Common myeloid progenitor, CD34-positive (primary cell): ENCODE data around the gene JAKMIP1.

ENCODE experiments used
- CTCF ChIA-PET: fragments of 350-600 bp; sonication (Branson Sonifier 250); formaldehyde crosslinking; loops from one replicate; lab custom pipeline; 2021; ENCODE audit warnings: antibody characterized with exemption; lab: Charles Lee
- POLR2A ChIA-PET: fragments of 350-600 bp; sonication (Branson Sonifier 250); formaldehyde crosslinking; loops from one replicate; lab custom pipeline; 2021; ENCODE audit warnings: antibody characterized with exemption; lab: Charles Lee
- DNase-seq, 3 donors: peaks; one replicate each; pipeline versions ENCODE4 v3.0.0 to v3.0.0-alpha.2; 2013
- H3K27ac ChIP-seq, 2 experiments: 1 replicate in 1 of 2; 2 replicates in 1 of 2; pipeline ENCODE4 v1.7.0; 2013; ENCODE audit warnings: inconsistent platforms in 2 of 2, low read length in 2 of 2, mild to moderate bottlenecking in 2 of 2, low read depth in 1 of 2, moderate library complexity in 1 of 2; ENCODE audit not compliant: severe bottlenecking in 2 of 2, insufficient read depth in 1 of 2, poor library complexity in 1 of 2
- H3K27me3 ChIP-seq, 5 experiments: replicated peaks in 2 of 5; 1 replicate in 3 of 5; 2 replicates in 2 of 5; pipeline versions ENCODE4 v1.6.1 to v1.7.0; 2013; ENCODE audit warnings: low read length in 4 of 5, mild to moderate bottlenecking in 2 of 5, moderate library complexity in 2 of 5, inconsistent platforms in 1 of 5; ENCODE audit not compliant: insufficient read depth in 5 of 5, control insufficient read depth in 4 of 5
- H3K36me3 ChIP-seq, 4 experiments: 1 replicate in 2 of 4; 2 replicates in 2 of 4; pipeline versions ENCODE4 v1.6.1 to v1.7.0; 2013; ENCODE audit warnings: low read length in 3 of 4, control low read depth in 1 of 4, mild to moderate bottlenecking in 1 of 4; ENCODE audit not compliant: control insufficient read depth in 4 of 4, insufficient read depth in 4 of 4
- H3K4me1 ChIP-seq, 4 experiments: 1 replicate in 3 of 4; 2 replicates in 1 of 4; pipeline versions ENCODE4 v1.6.1 to v1.7.1; 2013; ENCODE audit warnings: low read length in 3 of 4, mild to moderate bottlenecking in 3 of 4, control low read depth in 1 of 4, inconsistent platforms in 1 of 4, moderate library complexity in 1 of 4; ENCODE audit not compliant: control insufficient read depth in 4 of 4, insufficient read depth in 4 of 4; ENCODE audit errors: control extremely low read depth in 1 of 4
- H3K4me3 ChIP-seq, 7 experiments: 1 replicate in 4 of 7; 2 replicates in 3 of 7; pipeline versions ENCODE4 v1.5.1 to v1.7.0; 2013; ENCODE audit warnings: mild to moderate bottlenecking in 7 of 7, low read length in 6 of 7, moderate library complexity in 6 of 7, inconsistent platforms in 2 of 7, low read depth in 2 of 7, control low read depth in 1 of 7; ENCODE audit not compliant: insufficient read depth in 4 of 7, control insufficient read depth in 1 of 7; ENCODE audit errors: extremely low read depth in 1 of 7
- H3K9me3 ChIP-seq, 5 experiments: 1 replicate in 4 of 5; 2 replicates in 1 of 5; pipeline versions ENCODE4 v1.6.1 to v1.7.1; 2013; ENCODE audit warnings: low read length in 4 of 5, mild to moderate bottlenecking in 2 of 5, inconsistent platforms in 1 of 5, low read depth in 1 of 5, moderate library complexity in 1 of 5; ENCODE audit not compliant: control insufficient read depth in 4 of 5, insufficient read depth in 2 of 5; ENCODE audit errors: control extremely low read depth in 1 of 5
- WGBS: methylation state at CpG from one replicate; pipeline ENCODE4 v1.1.5; 2013; ENCODE audit not compliant: insufficient coverage; 5-methylcytosine and 5-hydroxymethylcytosine counted together

JAKMIP1 gene

GRCh38 chr4:6109842-6110560, 90.3 kb downstream of the JAKMIP1 start:
- Histone ChIP-seq H3K9me3 (peaks cover 0 to 13% (median 0%) of the 10 kb centered on the region in 5 experiments), H3K36me3 (no peaks in the 10 kb centered on the region), H3K4me3 (no peak overlapping the region), H3K27ac (no peak overlapping the region), H3K4me1 (peaks cover 0 to 8% (median 0%) of the 10 kb centered on the region in 4 experiments), H3K27me3 (peaks cover 0 to 39% (median 9%) of the 10 kb centered on the region in 5 experiments)
- POLR2A ChIA-PET, result no interaction called here
- CTCF ChIA-PET, result no interaction called here
- WGBS, result 74% methylated on average over 11 of the region's 13 CpGs
- DNase-seq, result no peak

- peaks cover 0 to 13% (median 0%) of the 10 kb centered on the region in 5 experiments for H3K9me3 ChIP-seq
- H3K36me3 ChIP-seq, result no peaks in the 10 kb centered on the region
- POLR2A ChIA-PET, result no interaction called here
- no peaks in the 10 kb centered on the region for H3K4me1 ChIP-seq
- H3K27me3 ChIP-seq, result peaks cover 0 to 38% (median 15%) of the 10 kb centered on the region in 5 experiments
- DNase-seq, result no peak
- CTCF ChIA-PET, result interaction anchor here (1.0 kb wide), 1 partner anchor 19 kb away, joined by 3 read pairs; no protein-coding TSS in a partner anchor
- H3K4me3 ChIP-seq, result no peak overlapping the region
- WGBS, result 78% methylated on average over 4 of the region's 4 CpGs
- H3K27ac ChIP-seq, result no peak overlapping the region
Observed at GRCh38 chr4:6107886-6108285, 92.5 kb downstream of the JAKMIP1 start.

- H3K36me3 ChIP-seq, result no peaks in the 10 kb centered on the region
- peaks cover 0 to 13% (median 0%) of the 10 kb centered on the region in 5 experiments for H3K9me3 ChIP-seq
- H3K4me1 ChIP-seq, result no peaks in the 10 kb centered on the region
- POLR2A ChIA-PET, result no interaction called here
- H3K4me3 ChIP-seq, result no peak overlapping the region
- peaks cover 0 to 38% (median 15%) of the 10 kb centered on the region in 5 experiments for H3K27me3 ChIP-seq
- CTCF ChIA-PET, result no interaction called here
- no peak for DNase-seq
- no peak overlapping the region for H3K27ac ChIP-seq
- 89% methylated on average over 10 of the region's 14 CpGs for WGBS
Observed at GRCh38 chr4:6107114-6107791, 93.1 kb downstream of the JAKMIP1 start.

- Histone ChIP-seq H3K4me1 (no peaks in the 10 kb centered on the region), H3K9me3 (peaks cover 0 to 13% (median 0%) of the 10 kb centered on the region in 5 experiments), H3K36me3 (no peaks in the 10 kb centered on the region), H3K4me3 (no peak overlapping the region), H3K27ac (no peak overlapping the region), H3K27me3 (peaks cover 0 to 37% (median 15%) of the 10 kb centered on the region in 5 experiments)
- POLR2A ChIA-PET, result no interaction called here
- WGBS, result 75% methylated on average over 1 of the region's 5 CpGs
- DNase-seq, result no peak
- CTCF ChIA-PET, result no interaction called here
Observed at GRCh38 chr4:6106156-6106555, 94.2 kb downstream of the JAKMIP1 start.

- CTCF ChIA-PET, result no interaction called here
- Histone ChIP-seq H3K27me3 (peaks cover 0 to 37% (median 15%) of the 10 kb centered on the region in 5 experiments), H3K4me1 (no peaks in the 10 kb centered on the region), H3K27ac (no peak overlapping the region), H3K36me3 (no peaks in the 10 kb centered on the region), H3K4me3 (no peak overlapping the region), H3K9me3 (peaks cover 0 to 13% (median 0%) of the 10 kb centered on the region in 5 experiments)
- DNase-seq, result no peak
- POLR2A ChIA-PET, result no interaction called here
- 41% methylated on average over 59 of the region's 60 CpGs for WGBS
Observed at GRCh38 chr4:6105311-6105911, 94.9 kb downstream of the JAKMIP1 start.

- POLR2A ChIA-PET, result no interaction called here
- no peaks in the 10 kb centered on the region for H3K4me1 ChIP-seq
- no peak for DNase-seq
- H3K36me3 ChIP-seq, result no peaks in the 10 kb centered on the region
- H3K27me3 ChIP-seq, result peaks cover 0 to 37% (median 15%) of the 10 kb centered on the region in 5 experiments
- CTCF ChIA-PET, result no interaction called here
- peaks cover 0 to 13% (median 0%) of the 10 kb centered on the region in 5 experiments for H3K9me3 ChIP-seq
- WGBS, result 66% methylated on average over 6 of the region's 7 CpGs
- no peak overlapping the region for H3K27ac ChIP-seq
- H3K4me3 ChIP-seq, result no peak overlapping the region
Observed at GRCh38 chr4:6104541-6105130, 95.7 kb downstream of the JAKMIP1 start.
